Neural progenitor cell (in vitro differentiated cells): ENCODE results near the gene MAS1. TPM values are rescaled to one million over a fixed set of nuclear protein-coding genes. Genes with fewer than 3 reads are reported as not detected.

ENCODE experiments used
- DNase-seq: peaks from one replicate; pipeline ENCODE4 v3.0.0-alpha.2; 2016; ENCODE audit warnings: low spot score
- H2AFZ ChIP-seq: fragments of 200-600 bp; sonication (generic); replicated peaks from 2 replicates; pipeline ENCODE4 v1.6.1; 2016; ENCODE audit warnings: antibody characterized with exemption
- H3F3A ChIP-seq: fragments of 200-600 bp; sonication (generic); 2 replicates; pipeline ENCODE4 v1.6.1; 2016; ENCODE audit warnings: antibody characterized with exemption, low read depth
- H3K27ac ChIP-seq: fragments of 200-600 bp; sonication (generic); 2 replicates; pipeline ENCODE4 v1.5.1; 2016; ENCODE audit warnings: mild to moderate bottlenecking
- H3K27me3 ChIP-seq: fragments of 200-600 bp; sonication (generic); 2 replicates; pipeline ENCODE4 v1.6.1; 2016; ENCODE audit warnings: mild to moderate bottlenecking, moderate library complexity
- H3K36me3 ChIP-seq: fragments of 200-600 bp; sonication (generic); 2 replicates; pipeline ENCODE4 v1.5.1; 2016
- H3K4me1 ChIP-seq: fragments of 200-600 bp; sonication (generic); 2 replicates; pipeline ENCODE4 v1.6.1; 2016; ENCODE audit warnings: mixed run types
- H3K4me2 ChIP-seq: fragments of 200-600 bp; sonication (generic); 2 replicates; pipeline ENCODE4 v1.6.1; 2016
- H3K4me3 ChIP-seq: fragments of 200-600 bp; sonication (generic); 2 replicates; pipeline ENCODE4 v1.5.1; 2016
- H3K79me2 ChIP-seq: fragments of 200-600 bp; sonication (generic); 2 replicates; pipeline ENCODE4 v1.6.1; 2016; ENCODE audit warnings: low read depth
- H3K9ac ChIP-seq: fragments of 200-600 bp; sonication (generic); 2 replicates; pipeline ENCODE4 v1.6.1; 2016
- H3K9me3 ChIP-seq: fragments of 200-600 bp; sonication (generic); 2 replicates; pipeline ENCODE4 v1.5.1; 2016; ENCODE audit warnings: low read depth
- H4K20me1 ChIP-seq: fragments of 200-600 bp; sonication (generic); 2 replicates; pipeline ENCODE4 v1.6.1; 2016; ENCODE audit warnings: low read depth
- H3K27ac Mint-ChIP-seq: 3 replicates; pipeline ENCODE4 v1.8.0; 2021; ENCODE audit warnings: mixed read lengths
- H3K27me3 Mint-ChIP-seq: 2 replicates; pipeline ENCODE4 v1.8.0; 2022; ENCODE audit warnings: low read depth, mild to moderate bottlenecking, inconsistent platforms, moderate library complexity, mixed read lengths; ENCODE audit not compliant: insufficient read depth
- H3K36me3 Mint-ChIP-seq: 3 replicates; pipeline ENCODE4 v1.8.0; 2021; ENCODE audit warnings: mixed read lengths
- H3K4me1 Mint-ChIP-seq: 3 replicates; pipeline ENCODE4 v1.8.0; 2021; ENCODE audit warnings: mixed read lengths
- H3K4me3 Mint-ChIP-seq: 3 replicates; pipeline ENCODE4 v1.8.0; 2021; ENCODE audit warnings: mild to moderate bottlenecking, moderate library complexity, mixed read lengths
- H3K9me3 Mint-ChIP-seq: 3 replicates; pipeline ENCODE4 v1.8.0; 2020; ENCODE audit warnings: mixed read lengths
- CTCF ChIP-seq: fragments of 200-600 bp; sonication (generic); IDR thresholded peaks from 2 replicates; pipeline ENCODE4 v1.5.1; 2017; ENCODE audit warnings: antibody characterized with exemption, mild to moderate bottlenecking
- EZH2 ChIP-seq: fragments of 200-600 bp; sonication (generic); IDR thresholded peaks from 2 replicates; pipeline ENCODE4 v1.6.1; 2017; ENCODE audit warnings: antibody characterized with exemption, mild to moderate bottlenecking, moderate library complexity
- EZH2phosphoT487 ChIP-seq: fragments of 200-600 bp; sonication (generic); IDR thresholded peaks from 2 replicates; pipeline ENCODE4 v1.6.1; 2017; ENCODE audit warnings: antibody characterized with exemption
- total RNA-seq: library from RNA; depleted of rRNA; stranded (reverse); fragments of >200 nt; gene quantifications from 2 replicates; pipeline ENCODE4 v1.2.3, GENCODE V29; 2015; ENCODE audit warnings: low replicate concordance

MAS1 gene
- total RNA-seq, 1 donor from 2014 or later = not detected

GRCh38 chr6:159865226-159865920 lies 25.4 kb upstream of the MAS1 start:
- no peak overlapping the region for H3K27ac Mint-ChIP-seq
- no peaks in the 10 kb centered on the region for H3K36me3 ChIP-seq
- H4K20me1 ChIP-seq = no peaks in the 10 kb centered on the region
- H3K9me3 ChIP-seq = no peaks in the 10 kb centered on the region
- H3K9ac ChIP-seq = no peak overlapping the region
- H3K9me3 Mint-ChIP-seq = peaks cover 2% of the 10 kb centered on the region
- no peaks in the 10 kb centered on the region for H3K79me2 ChIP-seq
- H3F3A ChIP-seq = no peaks in the 10 kb centered on the region
- no peak overlapping the region for H3K4me3 Mint-ChIP-seq
- H3K27ac ChIP-seq = no peak overlapping the region
- H3K4me1 ChIP-seq = no peaks in the 10 kb centered on the region
- peak overlapping the region; percentile 5 for H2AFZ ChIP-seq
- H3K4me3 ChIP-seq = no peak overlapping the region
- H3K4me2 ChIP-seq = no peak overlapping the region
- no peak for TF ChIP-seq CTCF
- H3K27me3 ChIP-seq = no peaks in the 10 kb centered on the region
- no peak for DNase-seq
- peaks cover 2% of the 10 kb centered on the region for H3K27me3 Mint-ChIP-seq
- no peaks in the 10 kb centered on the region for H3K4me1 Mint-ChIP-seq
- no peaks in the 10 kb centered on the region for H3K36me3 Mint-ChIP-seq

GRCh38 chr6:159866286-159867247 lies 24.2 kb upstream of the MAS1 start:
- H3K27me3 Mint-ChIP-seq = peaks cover 2% of the 10 kb centered on the region
- H3K4me1 Mint-ChIP-seq = no peaks in the 10 kb centered on the region
- H3K4me3 ChIP-seq = no peak overlapping the region
- H3K79me2 ChIP-seq = no peaks in the 10 kb centered on the region
- H3K27ac ChIP-seq = no peak overlapping the region
- H2AFZ ChIP-seq = no peak overlapping the region
- no peaks in the 10 kb centered on the region for H3K36me3 ChIP-seq
- TF ChIP-seq CTCF = no peak
- TF ChIP-seq EZH2 = no peak
- TF ChIP-seq EZH2phosphoT487 = no peak
- H3K4me2 ChIP-seq = no peak overlapping the region
- no peaks in the 10 kb centered on the region for H3K27me3 ChIP-seq
- H3K9me3 Mint-ChIP-seq = peaks cover 2% of the 10 kb centered on the region
- H3K9ac ChIP-seq = no peak overlapping the region
- H3K9me3 ChIP-seq = no peaks in the 10 kb centered on the region
- H4K20me1 ChIP-seq = no peaks in the 10 kb centered on the region
- no peak for DNase-seq
- H3K36me3 Mint-ChIP-seq = no peaks in the 10 kb centered on the region
- no peak overlapping the region for H3K27ac Mint-ChIP-seq
- H3K4me3 Mint-ChIP-seq = no peak overlapping the region
- H3K4me1 ChIP-seq = no peaks in the 10 kb centered on the region
- no peaks in the 10 kb centered on the region for H3F3A ChIP-seq

- no peaks in the 10 kb centered on the region for H3K79me2 ChIP-seq
- DNase-seq = no peak
Observed at GRCh38 chr6:159871241-159871640, 19.5 kb upstream of the MAS1 start.

More at GRCh38 chr6:159871241-159871640, 19.5 kb upstream of the MAS1 start:
- Histone ChIP-seq H3K4me1 (no peaks in the 10 kb centered on the region), H3K36me3 (no peaks in the 10 kb centered on the region), H3K9ac (no peak overlapping the region), H4K20me1 (no peaks in the 10 kb centered on the region), H3F3A (no peaks in the 10 kb centered on the region), H3K4me3 (no peak overlapping the region), H3K4me2 (no peak overlapping the region), H3K27ac (no peak overlapping the region), H3K27me3 (no peaks in the 10 kb centered on the region), H3K9me3 (no peaks in the 10 kb centered on the region), H2AFZ (no peak overlapping the region)
- Mint-ChIP-seq H3K9me3 (peaks cover 2% of the 10 kb centered on the region), H3K36me3 (no peaks in the 10 kb centered on the region), H3K27ac (no peak overlapping the region), H3K4me1 (peaks cover 6% of the 10 kb centered on the region), H3K4me3 (no peak overlapping the region), H3K27me3 (no peaks in the 10 kb centered on the region)
- TF ChIP-seq EZH2 (no peak), EZH2phosphoT487 (no peak), CTCF (no peak)
